Hematopoietic multipotent progenitor cell treated with erythropoietin and hydrocortisone succinate and interleukin-3 and kit ligand, for 15 days (in vitro differentiated cells): ENCODE results near the gene MS4A3.
"Not testable (repeated sequence)": the region's sequence is repeated elsewhere in the genome, so short reads cannot be mapped to it uniquely, and the experiment has no call there.

Experiments
- DNase-seq: peaks from one replicate; pipeline ENCODE4 v3.0.0-alpha.2; 2015; ENCODE audit warnings: low spot score

The MS4A3 gene

GRCh38 chr11:60095477-60096120, 39.1 kb downstream of the MS4A3 start:
- DNase-seq = no peak

- no peak for DNase-seq
These were observed 40.7 kb downstream of the MS4A3 start for GRCh38 chr11:60097189-60097588.

DNA sequence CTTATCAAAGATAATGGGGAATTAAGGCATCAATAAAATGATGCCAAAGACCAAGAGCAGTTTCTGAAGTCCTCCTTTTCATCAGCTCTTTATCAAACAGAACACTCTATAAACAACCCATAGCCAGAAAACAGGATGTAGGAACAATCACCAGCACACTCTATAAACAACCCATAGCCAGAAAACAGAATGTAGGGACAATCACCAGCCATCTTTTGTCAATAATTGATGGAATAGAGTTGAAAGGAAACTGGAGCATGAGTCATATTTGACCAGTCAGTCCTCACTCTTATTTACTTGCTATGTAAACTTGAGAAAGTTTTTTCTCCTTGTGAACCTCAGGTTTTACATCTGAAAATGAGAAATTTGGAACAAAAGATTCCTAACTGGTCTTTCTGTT, 42.0 kb downstream of the MS4A3 start:
- DNase-seq = no peak

GRCh38 chr11:60100516-60100915, 44.1 kb downstream of the MS4A3 start:
- DNase-seq = no peak

DNA sequence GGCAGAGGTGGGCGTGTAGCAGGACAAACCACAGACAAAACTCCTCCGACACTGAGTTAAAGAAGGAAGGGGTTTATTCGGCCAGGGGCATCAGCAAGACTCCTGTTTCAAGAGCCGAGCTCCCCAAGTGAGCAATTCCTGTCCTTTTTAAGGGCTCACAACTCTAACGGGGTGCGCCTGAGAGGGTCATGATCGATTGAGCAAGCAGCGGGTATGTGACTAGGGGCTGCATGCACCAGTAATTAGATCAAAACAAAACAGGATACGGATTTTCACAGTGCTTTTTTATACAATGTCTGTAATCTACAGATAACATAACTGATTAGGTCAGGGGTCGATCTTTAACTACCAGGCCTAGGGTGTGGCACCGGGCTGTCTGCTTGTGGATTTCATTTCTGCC, 44.9 kb downstream of the MS4A3 start:
- not testable (repeated sequence) for DNase-seq

- DNase-seq = not testable (repeated sequence)
These were observed 48.1 kb downstream of the MS4A3 start for GRCh38 chr11:60104471-60105115.

DNA sequence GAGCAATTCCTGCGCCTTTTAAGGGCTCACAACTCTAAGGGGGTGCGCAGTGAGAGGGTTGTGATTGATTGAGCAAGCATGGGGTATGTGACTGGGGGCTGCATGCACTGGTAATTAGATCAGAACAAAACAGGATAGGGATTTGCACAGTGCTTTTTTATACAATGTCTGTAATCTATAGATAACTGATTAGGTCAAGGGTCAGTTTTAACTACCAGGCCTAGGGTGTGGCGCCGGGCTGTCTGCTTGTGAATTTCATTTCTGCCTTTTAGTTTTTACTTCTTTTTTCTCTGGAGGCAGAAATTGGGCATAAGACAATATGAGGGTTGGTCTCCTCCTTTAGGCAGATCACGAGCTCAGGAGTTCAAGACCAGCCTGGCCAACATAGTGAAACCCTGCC, 52.2 kb downstream of the MS4A3 start:
- not testable (repeated sequence) for DNase-seq

DNA sequence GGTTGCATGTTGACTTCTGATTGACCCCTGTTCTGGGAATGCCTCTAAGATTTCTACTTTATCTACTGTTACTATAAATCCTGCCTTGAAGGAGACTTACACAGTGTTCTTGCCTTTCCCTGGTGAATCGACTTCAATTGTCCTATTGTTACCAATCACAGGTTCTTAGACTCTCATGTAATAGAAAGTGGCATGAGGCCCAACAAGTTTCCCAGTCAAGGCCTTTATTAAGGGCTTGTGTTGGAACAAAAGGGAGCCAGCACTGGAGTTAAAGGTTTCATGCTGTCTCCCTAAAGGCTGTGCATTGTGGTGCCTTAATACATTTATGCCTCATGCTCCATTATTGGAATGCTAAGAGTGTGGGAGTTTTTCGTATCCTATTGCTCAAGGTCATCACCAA, 55.3 kb downstream of the MS4A3 start:
- no peak for DNase-seq

DNA sequence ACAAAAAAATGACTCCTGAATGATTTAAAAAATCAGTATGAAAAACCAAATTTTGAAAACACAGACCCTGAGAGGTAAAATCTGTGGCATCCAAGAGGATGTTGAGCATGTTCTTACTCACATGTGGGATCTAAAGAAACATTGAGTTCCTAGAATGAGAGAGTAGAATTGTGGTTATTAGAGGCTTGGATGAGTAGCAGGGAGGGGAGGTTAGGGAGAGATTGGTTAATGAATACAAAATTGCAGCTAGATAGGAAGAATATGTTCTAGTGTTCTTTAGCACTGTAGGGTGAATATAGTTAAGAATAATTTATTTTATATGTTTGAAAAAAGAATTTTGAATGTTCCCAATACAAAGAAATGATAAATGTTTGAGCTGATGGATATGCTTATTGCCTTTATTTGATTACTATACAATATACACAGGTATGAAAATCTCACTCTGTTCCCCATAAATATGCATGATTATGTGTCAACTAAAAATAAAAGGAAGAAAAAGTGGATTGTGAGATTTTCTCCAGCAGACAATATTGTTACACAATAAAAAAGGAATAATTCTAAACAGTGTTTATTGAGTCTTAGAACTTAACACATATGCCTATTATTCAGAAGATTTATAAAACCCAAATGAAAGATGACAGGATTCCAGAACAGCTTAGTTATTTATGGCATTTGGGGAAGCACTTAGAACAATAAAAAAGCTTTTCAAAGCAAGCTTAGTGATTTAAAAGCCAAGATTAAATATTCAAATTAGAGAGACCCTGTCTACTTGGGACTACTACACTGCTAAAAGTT, 60.7 kb downstream of the MS4A3 start:
- no peak for DNase-seq

DNA sequence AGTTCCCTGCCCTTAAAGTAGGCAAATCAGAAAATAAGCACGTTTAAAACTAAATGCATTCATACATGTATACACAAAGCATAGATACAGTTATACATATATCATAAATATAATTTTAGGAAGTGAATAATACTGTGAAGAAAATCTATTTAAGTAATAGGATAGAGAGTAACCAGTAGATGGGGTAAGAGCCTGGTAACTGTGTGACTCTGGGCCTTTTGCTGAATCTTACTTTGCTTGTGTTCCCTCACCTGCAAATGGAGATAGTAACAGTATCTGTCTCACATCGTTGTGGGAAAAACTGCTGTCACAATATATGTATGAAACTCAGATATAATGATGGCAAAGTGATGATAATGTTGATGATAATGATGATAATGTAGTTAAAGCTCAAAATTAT, 61.9 kb downstream of the MS4A3 start:
- DNase-seq = no peak

DNA sequence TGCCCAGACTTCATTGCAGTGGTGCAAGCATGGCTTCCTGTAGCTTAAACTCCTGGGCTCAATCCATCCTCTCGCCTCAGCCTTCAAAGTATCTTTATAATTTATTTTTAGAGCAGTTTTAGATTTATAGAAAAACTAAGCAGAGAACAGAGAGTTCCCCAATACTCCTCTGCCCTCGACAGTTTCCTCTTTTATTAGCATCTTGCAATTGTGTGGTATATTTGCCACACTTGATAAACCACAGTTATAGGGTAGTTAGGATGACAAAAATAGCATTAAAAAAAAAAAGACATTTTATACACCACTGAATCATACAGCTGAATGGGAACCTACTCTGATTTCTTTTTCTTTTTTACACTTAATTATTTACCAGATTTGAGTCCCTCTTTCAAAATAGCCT, 63.2 kb downstream of the MS4A3 start:
- no peak for DNase-seq
